Right renal cortex interstitium (tissue), 3 donors: ENCODE data around the gene DUS2. TPM values are rescaled to one million over a fixed set of nuclear protein-coding genes. Genes with fewer than 3 reads are reported as not detected.
"Not testable (repeated sequence)": the region's sequence is repeated elsewhere in the genome, so short reads cannot be mapped to it uniquely, and the experiment has no call there.

ENCODE experiments used
- DNase-seq, 3 donors: peaks; one replicate each; pipeline ENCODE4 v3.0.0-alpha.2; 2013; ENCODE audit warnings: low read depth in 3 of 3, low spot score in 2 of 3
- polyA plus RNA-seq, 3 donors: library from polyadenylated mRNA; unstranded; fragments of 120-200 nt; gene quantifications; one replicate each; pipeline ENCODE4 v1.2.1, GENCODE V29; 2013; ENCODE audit not compliant: insufficient read length in 3 of 3

DUS2 gene
- polyA plus RNA-seq, 3 donors: 13.3 to 16.6 (median 14.1) TPM

GRCh38 chr16:68115851-68116250 lies 92.8 kb downstream of the DUS2 start:
- DNase-seq: no peak

GRCh38 chr16:68116256-68116867 lies 93.3 kb downstream of the DUS2 start:
- no peak for DNase-seq

GRCh38 chr16:68117884-68118283 lies 94.8 kb downstream of the DUS2 start:
- DNase-seq: no peak

- DNase-seq: not testable (repeated sequence)
These were observed 95.9 kb downstream of the DUS2 start for GRCh38 chr16:68118954-68119353.

- not testable (repeated sequence) for DNase-seq
These were observed 97.4 kb downstream of the DUS2 start for GRCh38 chr16:68120496-68120895.

- DNase-seq: no peak
These were observed 103.3 kb downstream of the DUS2 start for GRCh38 chr16:68126395-68126794.

- DNase-seq: peak in 1 of 3 donors; percentile 6
These were observed 105.7 kb downstream of the DUS2 start for GRCh38 chr16:68128577-68129305.

Other genes with a start within 250 kb of the DUS2 start
- gene RANBP10, start 216.7 kb upstream of the DUS2 start, polyA plus RNA-seq: 10 to 100 TPM; 19.2 to 22.3 (median 19.2) TPM
- gene TSNAXIP1, start 216.4 kb upstream of the DUS2 start, polyA plus RNA-seq: 1 to 10 TPM; 6.2 to 7.8 (median 7.6) TPM
- 10 to 100 TPM; 27.5 to 34.1 (median 32.5) TPM for gene THAP11, start 181.0 kb upstream of the DUS2 start, polyA plus RNA-seq
- 100 to 1,000 TPM; 118 to 138 (median 134) TPM for gene NUTF2, start 176.4 kb upstream of the DUS2 start, polyA plus RNA-seq
- gene CENPT, start 175.6 kb upstream of the DUS2 start, polyA plus RNA-seq: 10 to 100 TPM; 37.3 to 44.4 (median 40.6) TPM
- gene EDC4, start 150.2 kb upstream of the DUS2 start, polyA plus RNA-seq: 10 to 100 TPM; 82.0 to 85.6 (median 83.2) TPM
- gene NRN1L, start 138.4 kb upstream of the DUS2 start, polyA plus RNA-seq: not detected
- gene PSKH1, start 130.0 kb upstream of the DUS2 start, polyA plus RNA-seq: 10 to 100 TPM; 31.6 to 38.0 (median 35.5) TPM
- gene CTRL, start 91.4 kb upstream of the DUS2 start, polyA plus RNA-seq: 1 to 10 TPM; 6.7 to 7.6 (median 7.0) TPM
- gene PSMB10, start 86.4 kb upstream of the DUS2 start, polyA plus RNA-seq: 10 to 100 TPM; 20.3 to 21.9 (median 21.8) TPM
- gene LCAT, start 79.2 kb upstream of the DUS2 start, polyA plus RNA-seq: 10 to 100 TPM; 12.7 to 14.6 (median 13.4) TPM
- 10 to 100 TPM; 30.6 to 33.8 (median 30.9) TPM for gene SLC12A4, start 54.6 kb upstream of the DUS2 start, polyA plus RNA-seq
- gene DPEP3, start 42.8 kb upstream of the DUS2 start, polyA plus RNA-seq: under 1 TPM in 2 of 3 donors, not detected in 1; 0.06 to 0.11 TPM
- 1 to 10 TPM in 1 of 3 donors, under 1 TPM in 2; 0.57 to 1.0 (median 0.71) TPM for gene DPEP2, start 23.8 kb upstream of the DUS2 start, polyA plus RNA-seq
- not detected for gene DPEP2NB, start 7.4 kb upstream of the DUS2 start, polyA plus RNA-seq
- 10 to 100 TPM; 10.2 to 11.6 (median 11.0) TPM for gene DDX28, start 52 bp upstream of the DUS2 start, polyA plus RNA-seq
- gene NFATC3, start 62.1 kb downstream of the DUS2 start, polyA plus RNA-seq: 10 to 100 TPM; 35.7 to 39.6 (median 36.1) TPM
- 10 to 100 TPM; 23.1 to 28.6 (median 26.1) TPM for gene ESRP2, start 212.8 kb downstream of the DUS2 start, polyA plus RNA-seq
- 10 to 100 TPM; 18.8 to 22.4 (median 20.8) TPM for gene PLA2G15, start 222.1 kb downstream of the DUS2 start, polyA plus RNA-seq
- gene SLC7A6, start 241.2 kb downstream of the DUS2 start, polyA plus RNA-seq: 10 to 100 TPM; 11.3 to 12.9 (median 12.8) TPM